ENCODE data around the gene OR5M8. TPM values are rescaled to one million over a fixed set of nuclear protein-coding genes. Genes with fewer than 3 reads are reported as not detected.

OR5M8 gene
- not detected for total RNA-seq

DNA sequence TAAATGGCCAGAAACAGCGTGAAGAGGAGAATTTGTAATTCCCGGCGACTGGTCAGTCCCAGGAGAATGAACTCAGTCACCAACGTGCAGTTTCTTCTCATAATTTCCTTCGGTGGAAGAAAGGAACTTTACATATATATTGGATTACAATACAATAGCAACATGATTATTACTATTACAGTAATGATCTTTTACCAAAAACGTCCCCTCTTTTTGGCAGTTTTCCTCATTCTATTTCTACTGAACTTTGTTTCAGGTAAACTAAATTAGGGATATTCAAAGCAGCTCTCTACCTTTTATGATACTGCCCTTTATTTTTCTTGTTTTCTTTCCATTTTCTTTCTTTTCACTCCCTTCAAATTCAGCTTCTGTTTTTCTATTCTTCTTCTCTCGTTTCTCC, at the start of gene OR5M8:
Gene OR5M8 (minus strand): TSS at position 101 of the 400 bp plus-strand sequence. CDS start 0 bp downstream, at position 101.
- Mint-ChIP-seq H3K9me3 (ENCODE audit: low read depth) (peaks cover 17% of the 10 kb centered on the region), H3K4me3 (no peak within 1 kb of the TSS), H3K36me3 (ENCODE audit: low read depth) (no peaks in the 10 kb centered on the region), H3K4me1 (no peaks in the 10 kb centered on the region), H3K27me3 (no peaks in the 10 kb centered on the region), H3K27ac (no peak within 1 kb of the TSS)
- DNase-seq (no peak), ATAC-seq (no peak)
- ChIA-PET CTCF (no interaction called here), POLR2A (no interaction called here)
- intact Hi-C loops (cut with DNase I, micrococcal nuclease): no loop called here

DNA sequence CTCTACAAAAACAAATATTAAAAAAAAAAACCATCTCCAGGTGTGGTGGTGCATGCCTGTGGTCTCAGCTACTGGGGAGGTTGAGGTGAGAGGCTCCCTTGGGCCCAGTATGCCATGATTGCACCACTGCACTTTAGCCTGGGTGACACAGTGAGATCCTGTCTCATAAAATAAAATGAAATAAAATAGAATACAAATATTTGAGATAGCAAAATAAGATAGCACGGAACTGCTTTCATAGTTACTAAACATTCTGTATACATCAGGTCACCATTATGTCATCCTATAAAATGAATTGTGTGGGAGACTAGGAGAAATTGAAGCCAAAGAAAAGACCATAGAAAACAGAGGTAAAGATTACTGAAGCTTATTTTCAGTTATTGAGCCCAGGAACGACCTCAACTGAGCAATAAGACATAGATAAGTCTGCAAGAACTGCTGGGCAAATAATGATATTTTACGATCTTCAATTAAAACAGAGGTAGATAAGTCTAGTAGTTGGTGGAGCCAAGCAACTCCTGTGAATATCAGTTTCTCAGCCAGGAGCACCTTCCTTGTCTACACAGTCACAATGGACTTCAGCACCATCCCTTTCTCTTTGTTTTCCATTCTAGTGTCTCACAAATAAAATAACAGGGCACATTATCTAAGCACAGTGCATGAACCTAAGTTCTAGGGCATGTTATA, 42.0 kb upstream of the OR5M8 start:
- H3K27me3 Mint-ChIP-seq: no peaks in the 10 kb centered on the region
- H3K27ac Mint-ChIP-seq: no peak overlapping the region
- H3K4me3 Mint-ChIP-seq: no peak overlapping the region
- H3K36me3 Mint-ChIP-seq (ENCODE audit: low read depth): no peaks in the 10 kb centered on the region
- H3K9me3 Mint-ChIP-seq (ENCODE audit: low read depth): peaks cover 2% of the 10 kb centered on the region
- no peak for ATAC-seq
- intact Hi-C loops (cut with DNase I, micrococcal nuclease): loop anchor here in 1 of 2 experiments (10.0 kb wide), 1 partner anchor 242 kb away; no protein-coding TSS in a partner anchor
- ChIA-PET POLR2A (no interaction called here), CTCF (interaction anchor here (0.6 kb wide), 1 partner anchor 296 kb away, joined by 3 read pairs; no protein-coding TSS in a partner anchor)
- H3K4me1 Mint-ChIP-seq: no peaks in the 10 kb centered on the region
- no peak for DNase-seq

DNA sequence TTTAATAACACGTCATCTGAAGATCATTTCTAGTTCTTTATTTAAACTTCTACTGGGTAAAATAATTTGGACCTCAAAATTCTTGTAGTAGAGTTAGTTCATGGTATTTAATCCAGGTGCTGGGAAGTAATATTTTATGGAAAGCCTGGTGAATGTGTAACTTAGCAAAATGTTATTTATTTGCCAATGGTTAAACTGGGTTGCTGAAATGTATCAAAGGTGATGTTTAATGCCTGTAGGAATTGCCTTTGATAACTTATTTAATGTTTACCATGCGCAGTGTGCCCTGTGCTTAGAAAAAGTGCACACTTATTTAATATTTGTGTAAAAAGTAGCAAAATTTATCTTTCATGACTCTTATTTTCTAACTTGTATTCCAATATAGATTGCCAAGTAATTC, 40.7 kb upstream of the OR5M8 start:
- no peak for ATAC-seq
- Mint-ChIP-seq H3K4me1 (no peaks in the 10 kb centered on the region), H3K36me3 (ENCODE audit: low read depth) (no peaks in the 10 kb centered on the region), H3K27me3 (no peaks in the 10 kb centered on the region), H3K9me3 (ENCODE audit: low read depth) (peaks cover 2% of the 10 kb centered on the region), H3K4me3 (no peak overlapping the region), H3K27ac (no peak overlapping the region)
- DNase-seq: no peak
- intact Hi-C loops (cut with DNase I, micrococcal nuclease): loop anchor here in 1 of 2 experiments (10.0 kb wide), 1 partner anchor 243 kb away; no protein-coding TSS in a partner anchor
- CTCF ChIA-PET: interaction anchor here (0.7 kb wide), 1 partner anchor 379 kb away, joined by 3 read pairs; no protein-coding TSS in a partner anchor
- POLR2A ChIA-PET: no interaction called here

DNA sequence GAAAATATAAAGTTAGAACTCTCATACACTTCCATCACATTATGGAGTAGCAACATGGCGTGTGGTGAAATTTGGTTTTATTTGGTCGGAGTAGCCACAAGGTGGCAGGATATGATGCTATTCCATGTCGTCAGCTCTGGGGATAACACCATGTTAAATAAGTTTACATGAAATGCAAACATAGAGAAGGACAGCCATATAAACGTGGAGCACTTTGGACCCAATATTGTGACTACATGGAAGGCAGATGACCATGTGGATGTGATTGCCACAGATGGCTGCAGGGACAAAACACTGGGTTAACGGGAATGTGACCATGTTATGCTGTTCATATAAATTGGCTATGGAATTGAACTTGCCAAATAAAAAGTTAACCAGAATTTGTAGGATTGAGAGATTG, 30.8 kb upstream of the OR5M8 start:
- Mint-ChIP-seq H3K27ac (no peak overlapping the region), H3K27me3 (no peaks in the 10 kb centered on the region), H3K4me3 (no peak overlapping the region), H3K36me3 (ENCODE audit: low read depth) (no peaks in the 10 kb centered on the region), H3K9me3 (ENCODE audit: low read depth) (peaks cover 7% of the 10 kb centered on the region), H3K4me1 (no peaks in the 10 kb centered on the region)
- intact Hi-C loops (cut with DNase I, micrococcal nuclease): no loop called here
- ChIA-PET POLR2A (no interaction called here), CTCF (no interaction called here)
- no peak for DNase-seq
- ATAC-seq: no peak

DNA sequence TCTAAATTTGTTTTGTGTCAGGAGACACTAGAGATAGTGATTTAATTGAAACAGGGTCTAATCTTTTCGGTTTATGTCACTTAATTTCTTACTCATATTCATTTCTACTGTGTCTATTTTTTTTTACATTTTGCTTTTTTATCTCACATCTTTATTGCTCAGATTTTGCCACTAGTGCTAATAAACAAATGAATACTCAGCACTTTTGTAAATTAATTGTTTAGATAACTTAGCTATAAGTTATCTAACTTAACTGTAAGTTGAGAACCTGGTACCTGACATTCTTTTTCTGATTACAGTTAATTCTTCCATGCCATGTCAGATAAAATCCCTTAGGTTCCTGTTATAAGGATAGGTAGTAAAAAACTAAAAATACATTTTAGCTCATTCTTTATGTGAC, 22.1 kb upstream of the OR5M8 start:
- H3K36me3 Mint-ChIP-seq (ENCODE audit: low read depth): no peaks in the 10 kb centered on the region
- H3K27ac Mint-ChIP-seq: no peak overlapping the region
- peaks cover 18% of the 10 kb centered on the region for H3K9me3 Mint-ChIP-seq (ENCODE audit: low read depth)
- DNase-seq: no peak
- H3K4me3 Mint-ChIP-seq: no peak overlapping the region
- no peaks in the 10 kb centered on the region for H3K4me1 Mint-ChIP-seq
- ChIA-PET CTCF (no interaction called here), POLR2A (no interaction called here)
- intact Hi-C loops (cut with DNase I, micrococcal nuclease): no loop called here
- H3K27me3 Mint-ChIP-seq: no peaks in the 10 kb centered on the region
- no peak for ATAC-seq

DNA sequence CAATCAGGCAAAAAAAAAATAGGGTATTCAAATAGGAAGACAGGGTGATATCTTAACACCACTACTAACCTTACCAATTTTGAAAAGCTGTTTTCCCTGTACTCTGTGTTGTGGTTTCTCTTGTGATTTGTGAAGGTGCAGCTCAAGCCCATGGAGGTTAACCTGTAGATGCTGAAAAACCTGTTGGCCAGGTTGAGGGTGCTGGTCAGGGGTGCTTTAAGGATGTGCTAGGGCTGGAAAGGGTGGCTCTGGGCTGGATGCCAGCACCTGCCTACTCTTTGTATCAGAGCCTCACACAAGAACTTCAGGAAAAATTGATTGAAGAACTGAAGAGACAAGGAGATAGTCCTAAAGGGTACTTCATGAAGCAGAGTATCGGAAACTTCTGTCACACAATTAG, 18.3 kb upstream of the OR5M8 start:
- H3K36me3 Mint-ChIP-seq (ENCODE audit: low read depth): no peaks in the 10 kb centered on the region
- H3K27me3 Mint-ChIP-seq: no peaks in the 10 kb centered on the region
- ChIA-PET POLR2A (no interaction called here), CTCF (no interaction called here)
- no peaks in the 10 kb centered on the region for H3K4me1 Mint-ChIP-seq
- H3K27ac Mint-ChIP-seq: no peak overlapping the region
- ATAC-seq: no peak
- H3K9me3 Mint-ChIP-seq (ENCODE audit: low read depth): peaks cover 14% of the 10 kb centered on the region
- no peak for DNase-seq
- intact Hi-C loops (cut with DNase I, micrococcal nuclease): loop anchor here (10.0 kb wide), 2 partner anchors 65 to 245 kb away; no protein-coding TSS in a partner anchor
- H3K4me3 Mint-ChIP-seq: no peak overlapping the region

DNA sequence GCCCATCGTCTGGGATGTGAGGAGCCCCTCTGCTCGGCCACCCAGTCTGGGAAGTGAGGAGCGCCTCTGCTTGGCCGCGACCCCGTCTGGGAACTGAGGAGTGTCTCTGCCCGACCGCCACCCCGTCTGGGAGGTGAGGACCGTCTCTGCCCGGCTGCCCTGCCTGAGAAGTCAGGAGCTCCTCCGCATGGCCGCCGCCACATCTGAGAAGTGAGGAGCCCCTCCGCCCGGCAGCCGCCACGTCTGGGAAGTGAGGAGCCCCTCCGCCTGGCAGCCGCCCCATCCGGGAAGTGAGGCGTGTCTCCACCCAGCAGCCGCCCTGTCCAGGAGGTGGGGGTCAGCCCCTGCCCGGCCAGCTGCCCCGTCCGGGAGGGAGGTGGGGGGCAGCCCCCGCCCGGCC, 5.8 kb upstream of the OR5M8 start:
- ChIA-PET POLR2A (no interaction called here), CTCF (no interaction called here)
- DNase-seq (no peak), ATAC-seq (no peak)
- Mint-ChIP-seq H3K27ac (no peak overlapping the region), H3K27me3 (no peaks in the 10 kb centered on the region), H3K36me3 (ENCODE audit: low read depth) (no peaks in the 10 kb centered on the region), H3K4me3 (no peak overlapping the region), H3K4me1 (no peaks in the 10 kb centered on the region), H3K9me3 (ENCODE audit: low read depth) (peaks cover 6% of the 10 kb centered on the region)
- intact Hi-C loops (cut with DNase I, micrococcal nuclease): no loop called here

DNA sequence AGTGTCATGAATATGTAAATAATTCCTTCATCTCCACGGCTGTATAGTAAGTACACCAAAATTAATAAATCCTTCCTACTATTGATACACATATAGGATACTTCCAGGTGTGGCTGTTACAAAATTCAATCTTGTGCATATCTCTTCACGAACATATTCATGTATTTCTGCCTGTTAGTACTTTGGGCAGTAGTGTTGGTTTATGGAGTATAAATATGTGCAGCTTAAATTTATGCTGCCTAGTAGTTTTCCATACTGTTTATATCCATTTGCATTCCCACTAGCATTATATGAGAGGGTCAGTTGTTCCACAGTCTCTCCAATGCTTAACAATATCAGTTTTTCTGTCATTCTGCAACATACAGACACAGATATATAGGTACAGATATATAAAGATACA, 3.9 kb upstream of the OR5M8 start:
- no peaks in the 10 kb centered on the region for H3K4me1 Mint-ChIP-seq
- H3K9me3 Mint-ChIP-seq (ENCODE audit: low read depth): peaks cover 12% of the 10 kb centered on the region
- ATAC-seq: no peak
- intact Hi-C loops (cut with DNase I, micrococcal nuclease): no loop called here
- DNase-seq: no peak
- CTCF ChIA-PET: no interaction called here
- no peaks in the 10 kb centered on the region for H3K27me3 Mint-ChIP-seq
- no peak overlapping the region for H3K27ac Mint-ChIP-seq
- no peaks in the 10 kb centered on the region for H3K36me3 Mint-ChIP-seq (ENCODE audit: low read depth)
- POLR2A ChIA-PET: no interaction called here
- H3K4me3 Mint-ChIP-seq: no peak overlapping the region

DNA sequence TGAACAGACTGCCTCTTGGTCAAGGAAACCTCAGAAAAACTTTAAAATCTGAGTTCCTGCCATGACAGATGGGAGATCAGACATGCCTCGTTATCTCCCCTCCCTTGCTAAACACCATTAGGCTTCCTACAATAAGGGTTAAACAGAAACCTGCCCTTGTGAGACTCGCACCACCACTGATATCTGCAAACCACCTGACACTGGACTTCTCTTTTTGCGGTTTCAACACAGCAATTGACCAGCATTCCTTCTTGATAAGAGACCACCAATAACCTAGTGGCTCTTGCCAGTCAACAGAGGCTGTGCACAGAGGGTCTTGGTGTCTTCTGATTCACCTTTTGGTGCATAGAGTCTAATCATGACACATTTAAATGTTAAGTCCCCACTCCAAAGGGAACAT, 4.4 kb downstream of the OR5M8 start:
- CTCF ChIA-PET: no interaction called here
- no peak for DNase-seq

DNA sequence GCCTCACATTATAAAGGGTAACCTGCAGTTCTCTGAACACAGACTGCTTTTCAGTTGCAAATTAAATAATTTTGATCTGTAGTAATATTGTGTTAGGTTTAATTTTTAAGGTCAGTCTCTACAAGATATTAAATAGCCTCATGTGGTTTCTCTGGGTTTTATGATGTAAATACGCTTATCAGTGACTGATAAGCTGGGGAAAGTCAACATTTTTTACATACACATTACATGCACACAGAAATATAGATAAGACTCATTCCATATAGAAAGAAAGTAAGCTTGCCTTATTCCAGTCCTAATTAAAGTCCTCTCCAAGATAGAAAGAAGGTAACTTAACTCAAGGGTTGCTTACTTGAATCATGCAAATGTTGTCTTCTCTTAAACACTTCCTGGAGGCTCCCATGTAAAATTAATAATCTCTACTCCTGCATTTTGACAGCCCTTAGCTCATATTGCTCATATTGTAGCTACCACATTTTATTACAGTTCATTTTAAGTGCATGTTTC, 16.4 kb downstream of the OR5M8 start:
- ATAC-seq (no peak), DNase-seq (no peak)
- intact Hi-C loops (cut with DNase I, micrococcal nuclease): no loop called here
- Mint-ChIP-seq H3K9me3 (ENCODE audit: low read depth) (peaks cover 9% of the 10 kb centered on the region), H3K27ac (no peak overlapping the region), H3K4me1 (no peaks in the 10 kb centered on the region), H3K4me3 (no peak overlapping the region), H3K27me3 (no peaks in the 10 kb centered on the region), H3K36me3 (ENCODE audit: low read depth) (no peaks in the 10 kb centered on the region)
- CTCF ChIA-PET: no interaction called here
- POLR2A ChIA-PET: no interaction called here

More for the DNA sequence above, 4.4 kb downstream of the OR5M8 start:
- no peak for ATAC-seq
- H3K27ac Mint-ChIP-seq: no peak overlapping the region
- POLR2A ChIA-PET: no interaction called here
- H3K9me3 Mint-ChIP-seq (ENCODE audit: low read depth): peaks cover 13% of the 10 kb centered on the region
- no peaks in the 10 kb centered on the region for H3K36me3 Mint-ChIP-seq (ENCODE audit: low read depth)
- H3K27me3 Mint-ChIP-seq: no peaks in the 10 kb centered on the region
- no peak overlapping the region for H3K4me3 Mint-ChIP-seq
- intact Hi-C loops (cut with DNase I, micrococcal nuclease): no loop called here
- H3K4me1 Mint-ChIP-seq: no peaks in the 10 kb centered on the region

DNA sequence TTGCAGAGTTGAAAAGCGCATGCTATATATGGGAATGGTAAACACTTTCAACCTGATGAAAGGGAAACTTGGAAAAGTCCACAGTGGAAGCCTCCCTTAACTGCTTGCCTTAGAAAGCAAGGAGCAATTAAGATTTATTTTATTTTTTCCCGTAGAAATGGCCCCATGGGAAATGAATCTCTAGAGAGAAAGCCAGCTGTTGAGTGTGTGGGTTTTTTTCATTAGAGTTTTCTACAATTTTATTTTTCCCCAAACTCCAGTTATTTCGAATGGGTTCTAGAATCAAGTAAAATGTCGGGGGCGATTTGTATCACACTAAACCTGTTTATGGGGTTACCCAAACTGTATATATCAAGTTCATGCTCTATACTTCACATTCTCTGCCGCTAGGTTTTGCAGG, 17.9 kb downstream of the OR5M8 start, which contains the start of gene OR5M3:
Gene OR5M3 (minus strand): TSS at position 101 of the 400 bp plus-strand sequence. CDS start 2,855 bp downstream, outside the sequence.
- Mint-ChIP-seq H3K9me3 (ENCODE audit: low read depth) (peaks cover 3% of the 10 kb centered on the region), H3K27me3 (no peaks in the 10 kb centered on the region), H3K36me3 (ENCODE audit: low read depth) (no peaks in the 10 kb centered on the region), H3K4me1 (no peaks in the 10 kb centered on the region), H3K27ac (no peak within 1 kb of the TSS), H3K4me3 (no peak within 1 kb of the TSS)
- POLR2A ChIA-PET: no interaction called here
- DNase-seq (no peak), ATAC-seq (no peak)
- intact Hi-C loops (cut with DNase I, micrococcal nuclease): no loop called here
- CTCF ChIA-PET: no interaction called here

DNA sequence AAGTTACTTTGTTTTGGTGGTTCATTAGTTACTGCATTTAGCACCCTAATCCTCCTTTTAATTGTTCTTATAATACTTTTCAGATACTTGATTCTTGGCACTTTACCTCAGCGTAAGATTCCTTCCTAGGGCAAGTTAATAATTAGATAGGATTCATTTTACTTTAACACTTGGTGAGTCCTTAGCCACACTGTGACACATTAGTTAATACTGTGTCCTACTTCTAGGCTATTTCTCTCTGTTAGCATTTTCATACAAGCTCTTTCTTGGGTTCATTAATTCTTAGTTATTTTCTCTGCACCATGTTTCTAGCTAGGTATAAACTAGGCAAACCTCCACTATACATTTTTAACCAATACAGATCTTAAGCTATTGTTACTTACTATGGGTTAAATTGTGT, 34.1 kb downstream of the OR5M8 start:
- H3K4me1 Mint-ChIP-seq: no peaks in the 10 kb centered on the region
- ChIA-PET CTCF (no interaction called here), POLR2A (no interaction called here)
- peaks cover 2% of the 10 kb centered on the region for H3K9me3 Mint-ChIP-seq (ENCODE audit: low read depth)
- H3K36me3 Mint-ChIP-seq (ENCODE audit: low read depth): no peaks in the 10 kb centered on the region
- no peak for DNase-seq
- H3K27ac Mint-ChIP-seq: no peak overlapping the region
- no peaks in the 10 kb centered on the region for H3K27me3 Mint-ChIP-seq
- H3K4me3 Mint-ChIP-seq: no peak overlapping the region
- no peak for ATAC-seq
- intact Hi-C loops (cut with DNase I, micrococcal nuclease): no loop called here

Measured in activated CD4-positive, alpha-beta T cell treated with anti-CD3 and anti-CD28 coated beads for 36 hours (primary cell).